Measurements from ENCODE around the gene ELMO3. TPM values are rescaled to one million over a fixed set of nuclear protein-coding genes. Genes with fewer than 3 reads are reported as not detected.

Gene ELMO3
- total and polyA plus RNA-seq, 2 of the 13 experiments (the other 11 are each of a cell fraction or from before 2014, with no cell fraction given), result 2.6 to 4.0 TPM

DNA sequence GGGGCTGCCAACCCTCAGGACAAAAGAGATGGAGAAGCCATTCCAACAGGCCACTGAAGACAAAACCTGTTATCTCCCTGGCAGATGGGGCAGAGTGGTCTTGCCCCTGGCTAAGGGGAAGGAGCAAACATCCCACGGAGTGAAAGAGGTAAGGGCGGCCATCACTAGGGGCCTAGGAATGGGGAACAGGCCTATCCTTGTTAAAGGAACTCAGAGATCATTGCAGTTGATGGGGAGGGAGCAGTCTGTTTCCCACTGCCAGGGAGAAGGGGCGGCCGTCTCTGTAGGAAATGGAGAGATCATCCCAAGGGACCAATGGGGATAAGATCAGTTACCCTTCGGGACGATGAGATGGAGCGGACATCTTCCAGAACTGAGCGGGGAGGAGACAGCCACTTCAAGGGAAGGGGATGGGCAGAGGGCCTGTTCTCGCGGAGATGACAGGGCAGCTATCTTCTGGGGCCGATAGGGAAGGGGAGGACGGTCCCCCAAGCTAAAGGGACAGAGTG is 27.4 kb downstream of the ELMO3 start (continued):
- TF ChIP-seq, protein P1, sequence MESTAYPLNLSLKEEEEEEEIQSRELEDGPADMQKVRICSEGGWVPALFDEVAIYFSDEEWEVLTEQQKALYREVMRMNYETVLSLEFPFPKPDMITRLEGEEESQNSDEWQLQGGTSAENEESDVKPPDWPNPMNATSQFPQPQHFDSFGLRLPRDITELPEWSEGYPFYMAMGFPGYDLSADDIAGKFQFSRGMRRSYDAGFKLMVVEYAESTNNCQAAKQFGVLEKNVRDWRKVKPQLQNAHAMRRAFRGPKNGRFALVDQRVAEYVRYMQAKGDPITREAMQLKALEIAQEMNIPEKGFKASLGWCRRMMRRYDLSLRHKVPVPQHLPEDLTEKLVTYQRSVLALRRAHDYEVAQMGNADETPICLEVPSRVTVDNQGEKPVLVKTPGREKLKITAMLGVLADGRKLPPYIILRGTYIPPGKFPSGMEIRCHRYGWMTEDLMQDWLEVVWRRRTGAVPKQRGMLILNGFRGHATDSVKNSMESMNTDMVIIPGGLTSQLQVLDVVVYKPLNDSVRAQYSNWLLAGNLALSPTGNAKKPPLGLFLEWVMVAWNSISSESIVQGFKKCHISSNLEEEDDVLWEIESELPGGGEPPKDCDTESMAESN (CRISPR knock-in tag; conservative IDR thresholded peaks at IDR 0.05), result peak; percentile 57; the same call in 1 of the 2 replicates

DNA sequence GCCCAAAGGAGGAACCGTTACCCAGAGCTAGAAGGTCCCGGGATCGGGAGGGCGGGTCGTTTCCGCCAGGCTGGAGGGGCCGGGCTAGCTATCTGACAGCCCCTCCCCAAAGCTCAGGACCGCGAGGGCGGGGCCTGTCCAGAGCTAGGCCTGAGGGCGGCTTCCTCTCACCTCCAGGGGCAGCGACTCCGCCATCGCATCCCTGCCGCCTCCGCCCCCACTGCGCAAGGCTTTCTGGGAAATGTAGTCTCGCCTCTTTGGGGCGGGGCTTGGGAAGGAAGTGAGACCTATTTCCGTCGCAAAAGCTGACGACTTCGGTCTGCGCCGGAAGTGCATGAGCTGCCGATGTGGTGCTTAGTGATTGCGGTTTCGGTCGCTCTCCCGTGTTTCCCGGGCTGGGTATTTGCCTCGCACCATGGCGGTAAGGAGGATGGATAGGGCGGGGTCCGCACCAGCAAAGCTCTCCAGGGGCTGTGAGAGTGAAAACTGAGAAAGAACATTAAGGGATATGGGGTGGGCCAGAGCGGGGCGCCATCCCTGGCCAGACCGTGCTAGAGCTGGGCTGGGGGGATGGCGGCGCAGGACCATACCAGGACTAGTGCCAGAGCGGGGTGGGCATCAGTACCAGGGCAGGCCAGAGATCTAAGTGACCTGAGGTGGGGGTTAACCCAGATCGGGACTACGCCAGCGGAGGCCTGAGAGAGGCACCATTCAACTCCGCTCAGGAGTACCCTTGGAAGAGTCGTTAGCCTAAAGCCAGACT is 28.1 kb downstream of the ELMO3 start, which contains the start of gene TMEM208:
TSS of gene TMEM208 (plus strand) at position 327 of the 763 bp plus-strand sequence. CDS start at position 416, 89 bp downstream.
- DNase-seq (ENCODE audit: low spot score), result peak; percentile 99
- ChIA-PET CTCF (ENCODE audit: low intra/inter-chr PET ratio, low total read pairs) (no interaction called here), POLR2A (interaction anchor here (0.6 to 3.2 kb wide), 22 partner anchors 9 to 335 kb away, joined by 3 to 71 read pairs (median 4); partner anchors contain the start of genes ATP6V0D1, ELMO3, FHOD1 and NOL3)
- Histone ChIP-seq H3K4me1 (ENCODE audit: insufficient read depth, low read length) (peaks cover 34% of the 10 kb centered on the region), H3K9me3 (ENCODE audit: low read length) (no peaks in the 10 kb centered on the region), H3K27ac (ENCODE audit: extremely low read length, insufficient read depth, low read length) (peak within 1 kb of the TSS; percentile 55), H3K4me3 (replicated peaks in 1 of 3; ENCODE audit: insufficient read depth in 1 of 3, low read depth in 2 of 3, low read length in 3 of 3) (peak within 1 kb of the TSS; percentile 97 to 100 (median 98)), H2AFZ (ENCODE audit: low read length) (no peak within 1 kb of the TSS), H3K27me3 (ENCODE audit: control insufficient read depth in 1 of 2, insufficient read depth in 2 of 2, low read length in 2 of 2) (peaks cover 0 to 4% of the 10 kb centered on the region in 2 experiments; a peak in 1 of 5 replicates), H3K4me2 (ENCODE audit: low read depth, low read length) (peak within 1 kb of the TSS; percentile 99), H3K9ac (ENCODE audit: insufficient read depth, low read depth, low read length) (peak within 1 kb of the TSS; percentile 98), H4K20me1 (ENCODE audit: insufficient read depth, low read length) (no peaks in the 10 kb centered on the region; the same call in 1 of the 2 replicates), H3K36me3 (replicated peaks in 1 of 2; ENCODE audit: control insufficient read depth in 1 of 2, insufficient read depth in 2 of 2, low read length in 2 of 2) (peaks cover 27 to 40% of the 10 kb centered on the region in 2 experiments), H3K79me2 (ENCODE audit: insufficient read depth, low read length) (peaks cover 17% of the 10 kb centered on the region)
- WGBS (ENCODE audit: low lambda C conversion rate), result 1% methylated on average over 34 of the region's 46 CpGs
- intact Hi-C loops (cut with micrococcal nuclease; ENCODE audit: unreplicated experiment) (loop anchor here (1.0 to 5.0 kb wide), 2 partner anchors 20 to 40 kb away; partner anchors contain the start of gene FHOD1), in situ Hi-C loops (cut with HindIII; ENCODE audit: extremely low pct_ligation_motif_present, low pct_unique_long_range_greater_than_20kb) (no loop called here)
- ATAC-seq, result peak; percentile 96
- FAIRE-seq, result peak; percentile 99
- no TSS peak for BruUV-seq (replicated peaks)
- no peak for TF ChIP-seq ZNF598 (CRISPR knock-in tag; IDR thresholded peaks at IDR 0.05; ENCODE audit: borderline replicate concordance)
- 0 out of 4 replicates have a peak, but pooled peaks of 1 of the 2 experiments have one; percentile 12 for TF ChIP-seq NR2F1 (CRISPR knock-in tag; IDR thresholded peaks at IDR 0.05)
- peak; percentile 37 for TF ChIP-seq TAF15 (IDR thresholded peaks at IDR 0.05; ENCODE audit: low read depth, low read length, poor library complexity, severe bottlenecking)
- peak; percentile 75; the same call in 1 of the 2 replicates for TF ChIP-seq PHF21A (CRISPR knock-in tag; IDR thresholded peaks at IDR 0.05)
- no peak for TF ChIP-seq KLF13 (CRISPR knock-in tag; IDR thresholded peaks at IDR 0.05)
- no peak for TF ChIP-seq GZF1 (CRISPR knock-in tag; IDR thresholded peaks at IDR 0.05)
- TF ChIP-seq ZNF562 (CRISPR knock-in tag; IDR thresholded peaks at IDR 0.05; ENCODE audit: borderline replicate concordance), result no peak
- TF ChIP-seq, protein P2, sequence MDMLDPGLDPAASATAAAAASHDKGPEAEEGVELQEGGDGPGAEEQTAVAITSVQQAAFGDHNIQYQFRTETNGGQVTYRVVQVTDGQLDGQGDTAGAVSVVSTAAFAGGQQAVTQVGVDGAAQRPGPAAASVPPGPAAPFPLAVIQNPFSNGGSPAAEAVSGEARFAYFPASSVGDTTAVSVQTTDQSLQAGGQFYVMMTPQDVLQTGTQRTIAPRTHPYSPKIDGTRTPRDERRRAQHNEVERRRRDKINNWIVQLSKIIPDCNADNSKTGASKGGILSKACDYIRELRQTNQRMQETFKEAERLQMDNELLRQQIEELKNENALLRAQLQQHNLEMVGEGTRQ (IDR thresholded peaks at IDR 0.05; ENCODE audit: low read depth, low read length), result no peak
- TF ChIP-seq, protein P2 (CRISPR knock-in tag; IDR thresholded peaks at IDR 0.05; ENCODE audit: borderline replicate concordance), result no peak; the same call in 1 of the 2 replicates
- TF ChIP-seq FIP1L1 (IDR thresholded peaks at IDR 0.05; ENCODE audit: borderline replicate concordance, insufficient read depth, low read depth, low read length), result no peak
- TF ChIP-seq CEBPB (IDR thresholded peaks at IDR 0.05; ENCODE audit: borderline replicate concordance, low read depth, low read length), result 0 out of 2 replicates have a peak, but pooled peaks have one; percentile 0
- TF ChIP-seq KDM1A (CRISPR knock-in tag; IDR thresholded peaks at IDR 0.05), result 0 out of 2 replicates have a peak, but pooled peaks have one; percentile 41
- TF ChIP-seq ISL2 (CRISPR knock-in tag; IDR thresholded peaks at IDR 0.05), result peak; percentile 87
- TF ChIP-seq SRSF1 (optimal IDR thresholded peaks at IDR 0.05; ENCODE audit: low read depth, low read length), result peak; percentile 87
- TF ChIP-seq HNRNPK (IDR thresholded peaks at IDR 0.05; ENCODE audit: low read depth, low read length, poor library complexity, severe bottlenecking), result no peak
- peak; percentile 58 for TF ChIP-seq ZBTB7B (CRISPR knock-in tag; IDR thresholded peaks at IDR 0.05)

Measured in HepG2 (cell line).